ENCODE measurements around the gene MFSD12.
A peak's percentile ranks its signal among the peaks of the same experiment; 100 is the strongest.

The MFSD12 gene

GRCh38 chr19:3557461-3558248 is at the start of gene MFSD12:
Gene MFSD12 (minus strand): TSS chr19:3557586. CDS start chr19:3557403, 183 bp downstream.
- DNase-seq (ENCODE audit: low spot score): peak; percentile 100

- DNase-seq (ENCODE audit: low spot score): peak; percentile 64
These were observed 49.4 kb upstream of the MFSD12 start, which contains the start of gene TBXA2R for GRCh38 chr19:3606690-3607289. Gene TBXA2R (minus strand): TSS chr19:3606875. CDS start chr19:3600634, 6,241 bp downstream.

- DNase-seq (ENCODE audit: low spot score): no peak
These were observed 48.8 kb upstream of the MFSD12 start for GRCh38 chr19:3606174-3606689.

GRCh38 chr19:3605770-3606169 is 48.4 kb upstream of the MFSD12 start:
- no peak for DNase-seq (ENCODE audit: low spot score)

GRCh38 chr19:3605361-3605760 is 48.0 kb upstream of the MFSD12 start:
- DNase-seq (ENCODE audit: low spot score): no peak

GRCh38 chr19:3604987-3605343 is 47.6 kb upstream of the MFSD12 start:
- DNase-seq (ENCODE audit: low spot score): no peak

GRCh38 chr19:3604227-3604986 is 47.0 kb upstream of the MFSD12 start:
- DNase-seq (ENCODE audit: low spot score): no peak

GRCh38 chr19:3603121-3603811 is 45.9 kb upstream of the MFSD12 start:
- DNase-seq (ENCODE audit: low spot score): no peak

GRCh38 chr19:3601021-3601420 is 43.6 kb upstream of the MFSD12 start:
- no peak for DNase-seq (ENCODE audit: low spot score)

GRCh38 chr19:3599776-3600187 is 42.4 kb upstream of the MFSD12 start:
- no peak for DNase-seq (ENCODE audit: low spot score)

GRCh38 chr19:3595521-3596061 is 38.2 kb upstream of the MFSD12 start:
- DNase-seq (ENCODE audit: low spot score): no peak

- DNase-seq (ENCODE audit: low spot score): no peak
These were observed 35.8 kb upstream of the MFSD12 start for GRCh38 chr19:3593156-3593555.

- no peak for DNase-seq (ENCODE audit: low spot score)
These were observed 34.7 kb upstream of the MFSD12 start for GRCh38 chr19:3591876-3592613.

- DNase-seq (ENCODE audit: low spot score): no peak
These were observed 33.7 kb upstream of the MFSD12 start for GRCh38 chr19:3590991-3591659.

- no peak for DNase-seq (ENCODE audit: low spot score)
These were observed 32.6 kb upstream of the MFSD12 start for GRCh38 chr19:3589949-3590348.

- DNase-seq (ENCODE audit: low spot score): no peak
These were observed 32.1 kb upstream of the MFSD12 start for GRCh38 chr19:3589439-3589838.

GRCh38 chr19:3586707-3587346 is 29.4 kb upstream of the MFSD12 start:
- no peak for DNase-seq (ENCODE audit: low spot score)

GRCh38 chr19:3586127-3586626 is 28.8 kb upstream of the MFSD12 start:
- peak; percentile 49 for DNase-seq (ENCODE audit: low spot score)

- DNase-seq (ENCODE audit: low spot score): no peak
These were observed 28.1 kb upstream of the MFSD12 start, which contains the start of gene GIPC3 for GRCh38 chr19:3585301-3586126. Gene GIPC3 (plus strand): TSS chr19:3585478. CDS start chr19:3585598, 120 bp downstream.
